Myocyte (in vitro differentiated cells): ENCODE data around the gene CDS2. TPM values are rescaled to one million over a fixed set of nuclear protein-coding genes. Genes with fewer than 3 reads are reported as not detected.
A peak's percentile ranks its signal among the peaks of the same experiment; 100 is the strongest.

Experiments
- DNase-seq: peaks from one replicate; pipeline ENCODE4 v3.0.0-alpha.2; 2012; ENCODE audit warnings: low read depth
- total RNA-seq: library from RNA; depleted of rRNA; stranded (reverse); fragments of >200 nt; gene quantifications from 2 replicates; pipeline ENCODE4 v1.2.3, GENCODE V29; 2014

Gene CDS2
- total RNA-seq, 1 donor from 2014 or later, result 43.0 TPM

- DNase-seq, result no peak
These were observed 80.3 kb downstream of the CDS2 start for GRCh38 chr20:5207138-5207537.

DNA sequence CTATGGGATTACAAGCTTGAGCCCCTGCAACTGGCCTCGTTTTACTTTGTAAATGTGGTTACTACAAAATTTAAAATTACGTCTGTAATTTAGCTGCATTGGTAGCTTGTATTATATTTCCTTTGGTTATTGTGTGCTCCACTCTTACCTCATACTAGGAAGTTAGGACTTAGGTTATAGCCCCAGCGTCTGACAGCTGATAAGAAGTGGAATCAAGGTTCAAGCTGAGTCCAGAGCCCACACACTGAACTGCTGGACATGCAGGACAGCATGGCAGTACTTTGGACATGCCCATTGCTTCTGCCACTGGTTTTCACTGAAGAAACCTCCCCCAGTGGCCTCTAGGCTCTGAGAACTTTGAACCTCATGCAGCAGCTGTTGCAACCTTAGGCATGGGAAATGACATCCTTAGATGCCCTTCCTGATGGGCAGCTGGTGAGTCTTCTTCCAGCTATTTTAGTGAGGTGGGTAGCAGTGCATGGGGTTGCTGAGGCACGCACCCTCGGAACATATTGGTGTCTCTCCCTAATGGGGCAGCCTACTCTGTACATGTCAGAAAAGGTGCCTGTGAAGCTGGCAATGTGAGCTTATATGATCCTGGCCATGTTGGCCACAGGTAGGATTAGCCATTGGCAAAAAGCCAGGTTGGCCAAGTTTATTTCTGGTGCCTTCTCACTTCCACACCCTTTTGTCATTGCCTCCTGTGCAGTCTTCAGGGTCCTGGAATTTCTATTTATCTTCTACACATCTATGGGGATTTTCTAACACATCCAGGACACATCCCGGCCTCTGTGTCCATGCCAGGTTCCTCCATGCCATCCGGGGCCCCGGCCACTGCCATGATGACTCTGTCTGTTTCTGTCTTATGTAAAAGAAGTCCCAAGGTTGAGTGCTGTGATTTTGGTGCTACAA is 85.3 kb downstream of the CDS2 start:
- no peak for DNase-seq

- no peak for DNase-seq
These were observed 86.2 kb downstream of the CDS2 start for GRCh38 chr20:5212907-5213487.

DNA sequence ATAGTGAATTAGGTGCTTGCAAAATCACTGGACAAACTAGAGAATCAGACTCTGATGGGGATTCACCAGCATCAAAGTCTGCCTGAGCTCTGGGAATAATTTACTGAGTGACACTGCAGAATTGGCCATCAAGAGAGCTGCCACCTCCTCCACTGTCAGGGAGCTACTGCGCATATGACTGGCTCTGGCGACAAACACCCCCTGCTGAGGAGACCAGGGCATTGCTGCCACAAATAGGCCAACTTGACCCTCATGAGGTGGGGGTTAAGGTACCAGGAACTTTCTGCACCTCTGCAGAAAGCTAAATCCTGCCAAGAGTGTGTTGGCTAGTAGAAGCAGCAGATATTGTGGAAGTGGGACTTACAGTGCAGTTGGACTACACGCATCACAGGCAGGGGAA is 88.0 kb downstream of the CDS2 start:
- no peak for DNase-seq

- no peak for DNase-seq
These were observed 89.0 kb downstream of the CDS2 start for GRCh38 chr20:5215672-5216304.

GRCh38 chr20:5216663-5217062 is 89.9 kb downstream of the CDS2 start:
- DNase-seq, result no peak

- no peak for DNase-seq
These were observed 90.8 kb downstream of the CDS2 start for GRCh38 chr20:5217616-5218015.

- DNase-seq, result no peak
These were observed 93.7 kb downstream of the CDS2 start for GRCh38 chr20:5220321-5221060.

GRCh38 chr20:5221061-5221430 is 94.2 kb downstream of the CDS2 start:
- DNase-seq, result no peak

GRCh38 chr20:5222919-5223634 is 96.3 kb downstream of the CDS2 start:
- DNase-seq, result peak; percentile 57

DNA sequence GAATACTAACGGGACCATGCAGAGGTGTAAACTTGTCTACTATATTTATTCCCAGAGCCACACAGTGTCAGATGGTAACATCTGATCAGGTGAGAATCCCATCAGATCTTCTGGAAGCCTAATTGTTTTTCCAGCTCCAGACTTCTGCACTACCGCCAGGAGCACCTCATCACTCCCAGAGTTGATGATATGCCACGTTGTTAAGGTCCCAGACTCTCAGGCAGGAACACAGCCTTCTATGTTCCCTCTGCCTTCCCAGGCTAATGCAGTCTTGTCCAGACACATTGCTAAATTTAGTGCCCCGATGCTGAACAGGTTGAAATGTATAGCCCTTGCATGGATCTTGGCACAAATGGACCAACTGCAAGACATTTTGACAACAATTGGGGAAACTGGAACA is 103.7 kb downstream of the CDS2 start:
- DNase-seq, result no peak

DNA sequence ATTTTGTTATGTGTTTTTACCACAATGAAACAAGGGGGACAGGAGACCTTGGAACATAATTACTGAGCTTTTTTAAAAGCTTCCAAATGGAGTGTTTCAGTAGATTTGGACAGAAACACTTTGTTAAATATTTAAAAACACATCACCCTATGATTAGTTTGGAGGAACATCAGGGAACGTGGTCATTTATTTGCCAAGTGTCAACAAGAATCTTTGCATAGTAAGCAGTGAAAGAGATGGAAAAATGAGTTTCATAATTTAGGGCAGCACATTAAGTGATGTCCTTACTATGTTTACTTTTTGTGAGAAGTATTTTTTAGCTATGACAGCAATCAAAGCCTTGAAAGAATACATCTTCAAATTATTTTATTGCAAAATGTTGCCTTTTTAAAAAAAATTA is 107.3 kb downstream of the CDS2 start:
- DNase-seq, result no peak

DNA sequence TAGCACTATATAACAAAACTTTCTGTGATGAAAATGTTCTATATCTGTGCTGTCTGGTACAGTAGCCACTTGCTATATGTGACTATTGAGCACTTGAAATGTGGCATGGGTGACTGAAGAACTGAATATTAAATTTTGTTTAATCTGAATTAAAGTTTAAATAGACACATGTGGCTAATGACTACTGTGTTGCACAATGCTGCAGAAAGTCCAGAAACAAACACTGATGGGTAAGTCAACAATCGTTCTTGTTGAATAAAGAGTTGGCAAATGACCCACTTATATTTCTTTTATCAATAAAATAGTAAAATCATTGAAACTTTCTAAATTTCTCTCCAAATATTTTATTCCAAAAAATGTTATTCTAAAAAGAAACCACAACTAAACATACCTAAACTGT is 108.2 kb downstream of the CDS2 start:
- DNase-seq, result no peak

Other genes with a start within 250 kb of the CDS2 start
- gene SLC23A2, start 125.5 kb upstream of the CDS2 start, total RNA-seq, result 10.1 and 11.4 TPM in 2 replicates
- 113 and 120 TPM in 2 replicates for gene TMEM230, start 13.9 kb upstream of the CDS2 start, total RNA-seq
- 57.8 and 63.9 TPM in 2 replicates for gene PCNA, start 7.0 kb upstream of the CDS2 start, total RNA-seq
- gene PROKR2, start 189.9 kb downstream of the CDS2 start, total RNA-seq, result not detected in 2 replicates